Fibroblast of lung (primary cell): ENCODE measurements around the gene TCP11.

ENCODE experiments used
- CTCF ChIP-seq, 2 donors: IDR thresholded peaks in 1 of 2; conservative IDR thresholded peaks in 1 of 2; 1 replicate in 1 of 2; 2 replicates in 1 of 2; pipeline ENCODE4 v1.5.1; 2011 to 2012; ENCODE audit warnings: low read length in 2 of 2, control low read depth in 1 of 2, inconsistent platforms in 1 of 2, low read depth in 1 of 2, mild to moderate bottlenecking in 1 of 2
- EZH2 ChIP-seq: IDR thresholded peaks from 2 replicates; pipeline ENCODE4 v1.5.1; 2012; ENCODE audit warnings: low read length, control low read depth, mild to moderate bottlenecking; ENCODE audit errors: missing control alignments

GRCh38 chr6:35166520-35166919 is 25.4 kb upstream of the TCP11 start:
- no peak for TF ChIP-seq CTCF (conservative IDR thresholded peaks at IDR 0.05 in 1 of 2, IDR thresholded peaks at IDR 0.05 in 1 of 2; ENCODE audit: low read depth in 1 of 2, low read length in 2 of 2)
- no peak for TF ChIP-seq EZH2
